ENCODE data around the gene HSD11B1. TPM values are rescaled to one million over a fixed set of nuclear protein-coding genes. Genes with fewer than 3 reads are reported as not detected.

HSD11B1 gene
- total and polyA plus RNA-seq, 2 donors (not counting 3 experiments of a cell fraction or from before 2014, with no cell fraction given): not detected

GRCh38 chr1:209678981-209679539, 25.6 kb upstream of the HSD11B1 start:
- Histone ChIP-seq H3K36me3 (ENCODE audit: control insufficient read depth in 2 of 2, extremely low read depth in 1 of 2, insufficient read depth in 2 of 2, low read length in 2 of 2) (no peaks in the 10 kb centered on the region), H3K27ac (ENCODE audit: insufficient read depth, low read depth, low read length) (no peak overlapping the region), H2AFZ (ENCODE audit: low read depth, low read length) (no peak overlapping the region), H3K4me1 (ENCODE audit: control insufficient read depth, extremely low read depth, insufficient read depth, low read length) (peaks cover 3% of the 10 kb centered on the region), H3K9ac (replicated peaks; ENCODE audit: extremely low read depth, insufficient read depth, low read length) (no peak overlapping the region), H3K9me1 (replicated peaks; ENCODE audit: control insufficient read depth, extremely low read depth, insufficient read depth, low read length) (no peaks in the 10 kb centered on the region), H3K79me2 (ENCODE audit: control insufficient read depth, insufficient read depth, low read length) (no peaks in the 10 kb centered on the region), H3K4me2 (ENCODE audit: insufficient read depth, low read length) (no peak overlapping the region), H3K27me3 (ENCODE audit: control insufficient read depth in 2 of 2, insufficient read depth in 2 of 2, low read length in 2 of 2) (peaks cover 38 to 67% of the 10 kb centered on the region in 2 experiments), H3K4me3 (replicated peaks in 1 of 3; ENCODE audit: insufficient read depth in 1 of 3, low read depth in 1 of 3, low read length in 3 of 3) (no peak overlapping the region), H3K9me3 (replicated peaks; ENCODE audit: control insufficient read depth, insufficient read depth, low read length) (no peaks in the 10 kb centered on the region), H4K20me1 (replicated peaks; ENCODE audit: control insufficient read depth, extremely low read depth, insufficient read depth, low read length) (no peaks in the 10 kb centered on the region)
- ChIA-PET POLR2A (no interaction called here), CTCF (interaction anchor here (1.1 kb wide), 1 partner anchor 11 kb away, joined by 3 read pairs; no protein-coding TSS in a partner anchor)
- DNase-seq (ENCODE audit: low read depth, low spot score) (no peak), FAIRE-seq (no peak)
- intact Hi-C loops (cut with micrococcal nuclease): no loop called here
- dilution Hi-C loops (cut with MboI; ENCODE audit: extremely low pct_ligation_motif_present, low sequenced_read_pairs): loop anchor here (25.0 kb wide), 1 partner anchor 92 kb away; the partner anchor contains the start of gene CAMK1G
- TF ChIP-seq POLR2AphosphoS5 (IDR thresholded peaks at IDR 0.05; ENCODE audit: insufficient read depth, low read depth, low read length) (no peak), FOS (IDR thresholded peaks at IDR 0.05; ENCODE audit: borderline replicate concordance, insufficient read depth, low read length) (no peak), JUN (IDR thresholded peaks at IDR 0.05; ENCODE audit: borderline replicate concordance, insufficient read depth, insufficient read length, low read depth) (no peak), POLR2A (IDR thresholded peaks at IDR 0.05; ENCODE audit: low read depth, low read length) (no peak), MAX (IDR thresholded peaks at IDR 0.05; ENCODE audit: insufficient read depth, insufficient read length) (no peak), EZH2 (IDR thresholded peaks at IDR 0.05; ENCODE audit: borderline replicate concordance, low read depth, low read length, severe bottlenecking) (no peak), CTCF (IDR thresholded peaks at IDR 0.05; ENCODE audit: extremely low read depth in 1 of 2, insufficient read depth in 1 of 2, low read depth in 1 of 2, low read length in 2 of 2) (no peak), MYC (IDR thresholded peaks at IDR 0.05; ENCODE audit: low read depth, low read length) (no peak), GATA2 (IDR thresholded peaks at IDR 0.05; ENCODE audit: insufficient read depth, insufficient read length, low read depth, low read length) (no peak)
- no TSS peak for BruUV-seq (replicated peaks)

Measured in endothelial cell of umbilical vein (primary cell).